ENCODE results near the gene PCDHGC3.
"Not testable (repeated sequence)": the region's sequence is repeated elsewhere in the genome, so short reads cannot be mapped to it uniquely, and the experiment has no call there.

PCDHGC3 gene

DNA sequence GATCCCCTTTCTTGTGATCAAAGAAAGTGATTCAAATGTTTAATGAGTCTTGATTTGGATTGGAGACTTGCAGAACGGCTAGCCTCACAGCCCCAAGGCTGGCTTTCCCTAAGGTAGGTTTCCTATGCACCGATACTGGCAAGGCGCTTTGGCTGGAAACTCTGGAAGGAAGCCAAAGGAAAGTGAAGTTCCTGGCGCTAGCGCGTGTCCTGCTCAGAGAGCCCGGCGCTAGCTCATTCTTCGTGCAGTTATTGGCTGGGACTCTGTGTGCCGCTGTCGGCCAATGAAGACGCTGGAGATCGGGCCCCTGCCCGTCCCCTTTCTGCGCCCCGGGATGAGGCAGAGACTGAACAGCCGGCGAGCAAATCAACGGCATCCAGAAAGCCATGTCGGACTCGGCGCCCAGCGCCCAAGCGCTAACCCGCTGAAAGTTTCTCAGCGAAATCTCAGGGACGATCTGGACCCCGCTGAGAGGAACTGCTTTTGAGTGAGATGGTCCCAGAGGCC lies at the start of gene PCDHGC3:
Gene PCDHGC3 (plus strand): TSS at position 342 of the 507 bp plus-strand sequence. CDS start 151 bp downstream, at position 493.
- TF ChIP-seq, protein P1, sequence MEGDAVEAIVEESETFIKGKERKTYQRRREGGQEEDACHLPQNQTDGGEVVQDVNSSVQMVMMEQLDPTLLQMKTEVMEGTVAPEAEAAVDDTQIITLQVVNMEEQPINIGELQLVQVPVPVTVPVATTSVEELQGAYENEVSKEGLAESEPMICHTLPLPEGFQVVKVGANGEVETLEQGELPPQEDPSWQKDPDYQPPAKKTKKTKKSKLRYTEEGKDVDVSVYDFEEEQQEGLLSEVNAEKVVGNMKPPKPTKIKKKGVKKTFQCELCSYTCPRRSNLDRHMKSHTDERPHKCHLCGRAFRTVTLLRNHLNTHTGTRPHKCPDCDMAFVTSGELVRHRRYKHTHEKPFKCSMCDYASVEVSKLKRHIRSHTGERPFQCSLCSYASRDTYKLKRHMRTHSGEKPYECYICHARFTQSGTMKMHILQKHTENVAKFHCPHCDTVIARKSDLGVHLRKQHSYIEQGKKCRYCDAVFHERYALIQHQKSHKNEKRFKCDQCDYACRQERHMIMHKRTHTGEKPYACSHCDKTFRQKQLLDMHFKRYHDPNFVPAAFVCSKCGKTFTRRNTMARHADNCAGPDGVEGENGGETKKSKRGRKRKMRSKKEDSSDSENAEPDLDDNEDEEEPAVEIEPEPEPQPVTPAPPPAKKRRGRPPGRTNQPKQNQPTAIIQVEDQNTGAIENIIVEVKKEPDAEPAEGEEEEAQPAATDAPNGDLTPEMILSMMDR (IDR thresholded peaks at IDR 0.05; ENCODE audit: insufficient read depth, low read depth, low read length, missing control alignments), result peak; percentile 42
- H3K4me3 ChIP-seq (ENCODE audit: low read length), result peak within 1 kb of the TSS; percentile 92
- peak; percentile 94 for DNase-seq (ENCODE audit: low read depth)

DNA sequence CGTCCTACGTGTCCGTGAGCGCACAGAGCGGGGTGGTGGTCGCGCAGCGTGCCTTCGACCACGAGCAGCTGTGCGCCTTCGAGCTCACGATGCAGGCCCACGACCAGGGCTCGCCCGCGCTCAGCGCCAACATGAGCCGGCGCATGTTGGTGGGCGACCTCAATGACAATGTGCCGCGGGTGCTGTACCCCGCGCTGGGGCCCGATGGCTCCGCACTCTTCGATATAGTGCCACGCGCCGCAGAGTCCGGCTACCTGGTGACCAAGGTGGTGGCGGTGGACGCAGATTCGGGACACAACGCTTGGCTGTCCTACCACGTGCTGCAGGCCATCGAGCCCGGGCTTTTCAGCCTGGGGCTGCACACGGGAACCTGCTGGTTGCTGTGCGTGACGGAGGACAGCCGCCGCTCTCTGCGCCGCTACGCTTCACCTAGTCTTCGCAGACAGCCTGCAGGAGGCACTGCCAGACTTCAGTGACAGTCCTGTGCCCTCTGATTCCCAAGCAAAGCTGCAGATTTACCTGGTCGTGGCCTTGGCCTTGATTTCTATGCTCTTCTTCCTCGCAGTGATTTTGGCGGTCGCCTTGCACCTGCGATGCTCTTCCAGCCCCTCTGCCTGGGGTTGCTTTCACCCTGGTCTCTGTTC lies 47.9 kb upstream of the PCDHGC3 start:
- no peak for DNase-seq (ENCODE audit: low read depth)
- no peak overlapping the region for H3K4me3 ChIP-seq (ENCODE audit: low read length)
- TF ChIP-seq, protein P1 (IDR thresholded peaks at IDR 0.05; ENCODE audit: insufficient read depth, low read depth, low read length, missing control alignments), result no peak

DNA sequence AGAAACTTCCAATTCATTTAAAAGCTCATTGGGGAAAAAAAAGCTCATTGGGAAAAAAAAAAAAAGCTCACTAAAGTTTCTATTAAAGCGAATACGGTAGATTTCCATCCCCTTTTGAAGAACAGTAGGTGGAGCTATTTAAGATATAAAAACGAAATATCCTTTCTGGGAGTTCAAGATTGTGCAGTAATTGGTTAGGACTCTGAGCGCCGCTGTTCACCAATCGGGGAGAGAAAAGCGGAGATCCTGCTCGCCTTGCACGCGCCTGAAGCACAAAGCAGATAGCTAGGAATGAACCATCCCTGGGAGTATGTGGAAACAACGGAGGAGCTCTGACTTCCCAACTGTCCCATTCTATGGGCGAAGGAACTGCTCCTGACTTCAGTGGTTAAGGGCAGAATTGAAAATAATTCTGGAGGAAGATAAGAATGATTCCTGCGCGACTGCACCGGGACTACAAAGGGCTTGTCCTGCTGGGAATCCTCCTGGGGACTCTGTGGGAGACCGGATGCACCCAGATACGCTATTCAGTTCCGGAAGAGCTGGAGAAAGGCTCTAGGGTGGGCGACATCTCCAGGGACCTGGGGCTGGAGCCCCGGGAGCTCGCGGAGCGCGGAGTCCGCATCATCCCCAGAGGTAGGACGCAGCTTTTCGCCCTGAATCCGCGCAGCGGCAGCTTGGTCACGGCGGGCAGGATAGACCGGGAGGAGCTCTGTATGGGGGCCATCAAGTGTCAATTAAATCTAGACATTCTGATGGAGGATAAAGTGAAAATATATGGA lies 45.2 kb upstream of the PCDHGC3 start, which contains the start of gene PCDHGA12:
Gene PCDHGA12 (plus strand): TSS at position 176 of the 782 bp plus-strand sequence. CDS start 253 bp downstream, at position 429.
- H3K4me3 ChIP-seq (ENCODE audit: low read length), result peak within 1 kb of the TSS; percentile 37
- TF ChIP-seq, protein P1 (IDR thresholded peaks at IDR 0.05; ENCODE audit: insufficient read depth, low read depth, low read length, missing control alignments), result peak; percentile 65
- DNase-seq (ENCODE audit: low read depth), result peak; percentile 77

DNA sequence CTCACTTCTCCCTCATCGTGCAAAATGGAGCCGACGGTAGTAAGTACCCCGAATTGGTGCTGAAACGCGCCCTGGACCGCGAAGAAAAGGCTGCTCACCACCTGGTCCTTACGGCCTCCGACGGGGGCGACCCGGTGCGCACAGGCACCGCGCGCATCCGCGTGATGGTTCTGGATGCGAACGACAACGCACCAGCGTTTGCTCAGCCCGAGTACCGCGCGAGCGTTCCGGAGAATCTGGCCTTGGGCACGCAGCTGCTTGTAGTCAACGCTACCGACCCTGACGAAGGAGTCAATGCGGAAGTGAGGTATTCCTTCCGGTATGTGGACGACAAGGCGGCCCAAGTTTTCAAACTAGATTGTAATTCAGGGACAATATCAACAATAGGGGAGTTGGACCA lies 44.5 kb upstream of the PCDHGC3 start:
- no peak for DNase-seq (ENCODE audit: low read depth)
- peak overlapping the region; percentile 37 for H3K4me3 ChIP-seq (ENCODE audit: low read length)
- TF ChIP-seq, protein P1 (IDR thresholded peaks at IDR 0.05; ENCODE audit: insufficient read depth, low read depth, low read length, missing control alignments), result no peak

DNA sequence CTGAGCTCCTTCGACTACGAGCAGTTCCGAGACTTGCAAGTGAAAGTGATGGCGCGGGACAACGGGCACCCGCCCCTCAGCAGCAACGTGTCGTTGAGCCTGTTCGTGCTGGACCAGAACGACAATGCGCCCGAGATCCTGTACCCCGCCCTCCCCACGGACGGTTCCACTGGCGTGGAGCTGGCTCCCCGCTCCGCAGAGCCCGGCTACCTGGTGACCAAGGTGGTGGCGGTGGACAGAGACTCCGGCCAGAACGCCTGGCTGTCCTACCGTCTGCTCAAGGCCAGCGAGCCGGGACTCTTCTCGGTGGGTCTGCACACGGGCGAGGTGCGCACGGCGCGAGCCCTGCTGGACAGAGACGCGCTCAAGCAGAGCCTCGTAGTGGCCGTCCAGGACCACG lies 43.5 kb upstream of the PCDHGC3 start:
- not testable (repeated sequence) for H3K4me3 ChIP-seq (ENCODE audit: low read length); DNase-seq (ENCODE audit: low read depth)

DNA sequence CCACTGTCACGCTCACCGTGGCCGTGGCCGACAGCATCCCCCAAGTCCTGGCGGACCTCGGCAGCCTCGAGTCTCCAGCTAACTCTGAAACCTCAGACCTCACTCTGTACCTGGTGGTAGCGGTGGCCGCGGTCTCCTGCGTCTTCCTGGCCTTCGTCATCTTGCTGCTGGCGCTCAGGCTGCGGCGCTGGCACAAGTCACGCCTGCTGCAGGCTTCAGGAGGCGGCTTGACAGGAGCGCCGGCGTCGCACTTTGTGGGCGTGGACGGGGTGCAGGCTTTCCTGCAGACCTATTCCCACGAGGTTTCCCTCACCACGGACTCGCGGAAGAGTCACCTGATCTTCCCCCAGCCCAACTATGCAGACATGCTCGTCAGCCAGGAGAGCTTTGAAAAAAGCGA lies 43.0 kb upstream of the PCDHGC3 start:
- H3K4me3 ChIP-seq (ENCODE audit: low read length); DNase-seq (ENCODE audit: low read depth): not testable (repeated sequence)

DNA sequence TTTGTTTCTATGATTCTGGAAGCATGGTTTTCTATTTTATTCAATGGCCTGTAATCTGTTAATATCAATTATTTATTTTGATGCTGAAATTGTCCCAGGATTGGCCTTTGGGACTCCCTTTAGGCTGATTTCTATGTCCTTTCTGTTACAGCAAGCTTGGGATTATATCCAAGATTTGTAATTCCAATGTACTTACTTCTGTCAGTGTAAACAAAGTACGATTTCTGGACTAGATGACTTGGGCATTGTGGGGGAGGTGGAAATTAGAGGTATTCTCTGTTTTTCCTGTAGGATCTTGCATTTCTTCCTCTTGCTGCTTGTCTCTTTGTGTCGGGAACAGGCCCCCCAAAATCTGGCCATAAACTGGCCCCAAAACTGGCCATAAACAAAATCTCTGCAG lies 41.8 kb upstream of the PCDHGC3 start:
- no peak overlapping the region for H3K4me3 ChIP-seq (ENCODE audit: low read length)
- no peak for DNase-seq (ENCODE audit: low read depth)
- TF ChIP-seq, protein P1 (IDR thresholded peaks at IDR 0.05; ENCODE audit: insufficient read depth, low read depth, low read length, missing control alignments), result no peak
